PC-3 (cell line): Measurements from ENCODE around the gene ARHGAP31. TPM values are rescaled to one million over a fixed set of nuclear protein-coding genes. Genes with fewer than 3 reads are reported as not detected.
A peak's percentile ranks its signal among the peaks of the same experiment; 100 is the strongest.

Experiments used
- ATAC-seq: fragments of 200-7000 bp; cut with Tn5 transposase; 2 replicates; pipeline ENCODE4 v1.9.1; 2020; ENCODE audit warnings: mild to moderate bottlenecking, moderate library complexity
- BruUV-seq: library from RNA; stranded (reverse); fragments of 400-500 nt; replicated peaks from 2 replicates; lab custom pipeline; 2021; lab: Mats Ljungman, UMichigan
- CTCF ChIA-PET: fragments of 300-600 bp; sonication (Branson Sonifier 250); formaldehyde crosslinking; loops from one replicate; lab custom pipeline; 2022; ENCODE audit warnings: antibody characterized with exemption; lab: Charles Lee
- POLR2A ChIA-PET: fragments of 300-600 bp; sonication (Branson Sonifier 250); formaldehyde crosslinking; loops from one replicate; lab custom pipeline; 2022; ENCODE audit warnings: antibody characterized with exemption; ENCODE audit not compliant: unreplicated experiment; lab: Charles Lee
- DNase-seq: peaks from one replicate; pipeline ENCODE4 v3.0.0-alpha.2; 2015
- H2AFZ ChIP-seq: fragments of 300-600 bp; sonication (generic); 2 replicates; pipeline ENCODE4 v1.6.0; 2016; ENCODE audit warnings: antibody characterized with exemption, low read length
- H3F3A ChIP-seq: fragments of 300-600 bp; sonication (generic); one replicate; pipeline ENCODE4 v1.6.0; 2017; ENCODE audit warnings: antibody characterized with exemption, low read length, control low read depth, mild to moderate bottlenecking; ENCODE audit not compliant: unreplicated experiment
- H3K27ac ChIP-seq: fragments of 300-600 bp; sonication (generic); 2 replicates; pipeline ENCODE4 v1.5.1; 2016; ENCODE audit warnings: mild to moderate bottlenecking, low read length
- H3K27me3 ChIP-seq: fragments of 300-600 bp; sonication (generic); 2 replicates; pipeline ENCODE4 v1.6.1; 2016; ENCODE audit warnings: low read length, mixed read lengths
- H3K36me3 ChIP-seq: fragments of 300-600 bp; sonication (generic); 2 replicates; pipeline ENCODE4 v1.6.1; 2016; ENCODE audit warnings: low read depth, mixed run types, low read length, mixed read lengths
- H3K4me1 ChIP-seq: fragments of 300-600 bp; sonication (generic); 2 replicates; pipeline ENCODE4 v1.5.1; 2016; ENCODE audit warnings: low read length; ENCODE audit not compliant: insufficient read depth
- H3K4me2 ChIP-seq: fragments of 300-600 bp; sonication (generic); 2 replicates; pipeline ENCODE4 v1.6.0; 2016; ENCODE audit warnings: low read length
- H3K4me3 ChIP-seq: fragments of 300-600 bp; sonication (generic); 2 replicates; pipeline ENCODE4 v1.5.1; 2016; ENCODE audit warnings: mild to moderate bottlenecking, low read length, mixed read lengths
- H3K79me2 ChIP-seq: fragments of 300-600 bp; sonication (generic); 2 replicates; pipeline ENCODE4 v1.6.1; 2017; ENCODE audit warnings: low read length, mixed read lengths
- H3K9ac ChIP-seq: fragments of 300-600 bp; sonication (generic); 2 replicates; pipeline ENCODE4 v1.6.0; 2016; ENCODE audit warnings: mild to moderate bottlenecking, low read length
- H3K9me2 ChIP-seq: fragments of 300-600 bp; sonication (generic); replicated peaks from 2 replicates; pipeline ENCODE4 v1.6.1; 2016; ENCODE audit warnings: mixed run types, low read length, mixed read lengths
- H3K9me3 ChIP-seq: fragments of 300-600 bp; sonication (generic); 2 replicates; pipeline ENCODE4 v1.6.1; 2016; ENCODE audit warnings: low read length, mixed read lengths
- H4K20me1 ChIP-seq: fragments of 300-600 bp; sonication (generic); 2 replicates; pipeline ENCODE4 v1.6.1; 2016; ENCODE audit warnings: low read length, mixed read lengths
- EZH2 ChIP-seq: fragments of 300-600 bp; sonication (generic); IDR thresholded peaks from one replicate; pipeline ENCODE4 v1.6.1; 2017; ENCODE audit warnings: antibody characterized with exemption, mild to moderate bottlenecking, low read length; ENCODE audit not compliant: unreplicated experiment
- EZH2phosphoT487 ChIP-seq: fragments of 300-600 bp; sonication (generic); IDR thresholded peaks from 2 replicates; pipeline ENCODE4 v1.6.1; 2018; ENCODE audit warnings: mild to moderate bottlenecking, antibody characterized with exemption, low read length, borderline replicate concordance
- intact Hi-C: fragments of 100-400 bp; cut with micrococcal nuclease; formaldehyde crosslinking; loops from 2 replicates; pipeline ENCODE4 v1.9.0; 2023
- total RNA-seq: library from RNA; depleted of rRNA; stranded (reverse); fragments of >200 nt; gene quantifications from 2 replicates; pipeline ENCODE4 v1.2.3, GENCODE V29; 2014
- TF ChIP-seq, protein P1 (sequence below): fragments of 300-600 bp; sonication (generic); conservative IDR thresholded peaks from 2 replicates; pipeline ENCODE4 v1.5.1; 2017; ENCODE audit warnings: antibody characterized with exemption, low read depth, mild to moderate bottlenecking, low read length

ARHGAP31 gene
- total RNA-seq, 1 experiment from 2014 or later = 7.8 TPM

DNA sequence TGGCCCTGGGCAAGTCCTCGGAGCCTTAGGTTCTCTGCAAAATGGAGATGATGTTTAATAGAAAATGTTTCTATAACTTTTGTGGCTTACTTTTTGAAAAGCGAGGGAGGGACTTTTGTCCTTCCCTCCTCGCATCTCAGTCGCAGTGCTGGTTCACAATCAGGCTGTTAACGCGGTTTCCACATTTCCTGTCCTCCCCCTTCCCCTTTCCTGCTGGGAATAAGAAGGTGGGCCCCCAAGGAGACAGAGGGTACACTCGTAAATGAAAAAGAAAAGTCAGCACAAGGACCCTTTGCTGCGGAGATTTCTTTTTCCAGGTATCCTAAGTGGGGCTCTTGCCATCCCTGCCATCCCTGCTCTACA, 29.5 kb downstream of the ARHGAP31 start:
- Histone ChIP-seq H3K27me3 (no peaks in the 10 kb centered on the region), H3K79me2 (peaks cover 16% of the 10 kb centered on the region), H3K27ac (peak overlapping the region; percentile 82), H4K20me1 (no peaks in the 10 kb centered on the region), H3K4me2 (peak overlapping the region; percentile 91), H3F3A (no peaks in the 10 kb centered on the region), H3K4me3 (peak overlapping the region; percentile 74), H3K9ac (peak overlapping the region; percentile 87), H3K9me2 (no peaks in the 10 kb centered on the region), H3K4me1 (peaks cover 19% of the 10 kb centered on the region), H2AFZ (peak overlapping the region; percentile 72), H3K36me3 (no peaks in the 10 kb centered on the region), H3K9me3 (no peaks in the 10 kb centered on the region)
- TF ChIP-seq, protein P1, sequence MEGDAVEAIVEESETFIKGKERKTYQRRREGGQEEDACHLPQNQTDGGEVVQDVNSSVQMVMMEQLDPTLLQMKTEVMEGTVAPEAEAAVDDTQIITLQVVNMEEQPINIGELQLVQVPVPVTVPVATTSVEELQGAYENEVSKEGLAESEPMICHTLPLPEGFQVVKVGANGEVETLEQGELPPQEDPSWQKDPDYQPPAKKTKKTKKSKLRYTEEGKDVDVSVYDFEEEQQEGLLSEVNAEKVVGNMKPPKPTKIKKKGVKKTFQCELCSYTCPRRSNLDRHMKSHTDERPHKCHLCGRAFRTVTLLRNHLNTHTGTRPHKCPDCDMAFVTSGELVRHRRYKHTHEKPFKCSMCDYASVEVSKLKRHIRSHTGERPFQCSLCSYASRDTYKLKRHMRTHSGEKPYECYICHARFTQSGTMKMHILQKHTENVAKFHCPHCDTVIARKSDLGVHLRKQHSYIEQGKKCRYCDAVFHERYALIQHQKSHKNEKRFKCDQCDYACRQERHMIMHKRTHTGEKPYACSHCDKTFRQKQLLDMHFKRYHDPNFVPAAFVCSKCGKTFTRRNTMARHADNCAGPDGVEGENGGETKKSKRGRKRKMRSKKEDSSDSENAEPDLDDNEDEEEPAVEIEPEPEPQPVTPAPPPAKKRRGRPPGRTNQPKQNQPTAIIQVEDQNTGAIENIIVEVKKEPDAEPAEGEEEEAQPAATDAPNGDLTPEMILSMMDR = no peak
- TF ChIP-seq EZH2 = no peak
- DNase-seq = no peak
- intact Hi-C loops = loop anchor here (2.0 kb wide), 1 partner anchor 49 kb away; no protein-coding TSS in a partner anchor
- CTCF ChIA-PET = no interaction called here
- TSS peak; percentile 53 for BruUV-seq
- ATAC-seq = no peak
- POLR2A ChIA-PET = no interaction called here

GRCh38 chr3:119324899-119325298, 30.7 kb downstream of the ARHGAP31 start:
- CTCF ChIA-PET = no interaction called here
- no TSS peak for BruUV-seq
- TF ChIP-seq, protein P1 = no peak
- no peak for TF ChIP-seq EZH2
- TF ChIP-seq EZH2phosphoT487 = no peak

GRCh38 chr3:119326976-119327375, 32.8 kb downstream of the ARHGAP31 start:
- intact Hi-C loops = no loop called here
- Histone ChIP-seq H3F3A (no peaks in the 10 kb centered on the region), H3K4me3 (no peak overlapping the region), H4K20me1 (no peaks in the 10 kb centered on the region), H3K27ac (no peak overlapping the region), H3K4me1 (peaks cover 14% of the 10 kb centered on the region), H3K27me3 (no peaks in the 10 kb centered on the region), H3K36me3 (no peaks in the 10 kb centered on the region), H3K9ac (no peak overlapping the region), H3K9me2 (no peaks in the 10 kb centered on the region), H3K4me2 (no peak overlapping the region), H3K79me2 (0 out of 2 replicates have a peak, but pooled peaks cover 5% of the 10 kb centered on the region), H2AFZ (no peak overlapping the region), H3K9me3 (no peaks in the 10 kb centered on the region)
- DNase-seq = no peak
- no peak for ATAC-seq
- ChIA-PET POLR2A (no interaction called here), CTCF (no interaction called here)
- TF ChIP-seq EZH2phosphoT487 (no peak), EZH2 (no peak)
- TF ChIP-seq, protein P1 = no peak
- no TSS peak for BruUV-seq

More at GRCh38 chr3:119324899-119325298, 30.7 kb downstream of the ARHGAP31 start:
- Histone ChIP-seq H3K9me3 (no peaks in the 10 kb centered on the region), H3K9ac (no peak overlapping the region), H3F3A (no peaks in the 10 kb centered on the region), H3K4me1 (peaks cover 19% of the 10 kb centered on the region), H4K20me1 (no peaks in the 10 kb centered on the region), H3K27ac (no peak overlapping the region), H3K79me2 (peaks cover 16% of the 10 kb centered on the region), H3K4me3 (no peak overlapping the region), H3K9me2 (no peaks in the 10 kb centered on the region), H2AFZ (no peak overlapping the region), H3K27me3 (no peaks in the 10 kb centered on the region), H3K4me2 (no peak overlapping the region), H3K36me3 (no peaks in the 10 kb centered on the region)
- ATAC-seq (no peak), DNase-seq (no peak)
- POLR2A ChIA-PET = no interaction called here
- intact Hi-C loops = no loop called here
